IMR-90 (cell line): Measurements from ENCODE around the gene ASB3. TPM values are rescaled to one million over a fixed set of nuclear protein-coding genes. Genes with fewer than 3 reads are reported as not detected.
"Not testable (repeated sequence)": the region's sequence is repeated elsewhere in the genome, so short reads cannot be mapped to it uniquely, and the experiment has no call there.

Experiments used
- ATAC-seq: fragments of 200-7000 bp; cut with Tn5 transposase; 2 replicates; pipeline ENCODE4 v1.9.1; 2020; ENCODE audit warnings: low read depth, mild to moderate bottlenecking, moderate library complexity
- BruUV-seq: library from RNA; stranded (reverse); fragments of 400-500 nt; replicated peaks from 2 replicates; lab custom pipeline; 2021; lab: Mats Ljungman, UMichigan
- CTCF ChIA-PET: fragments of 300-600 bp; formaldehyde crosslinking; extraction: SDS; loops from one replicate; lab custom pipeline; 2021; ENCODE audit warnings: antibody characterized with exemption; lab: Yijun Ruan, JAX
- POLR2A ChIA-PET: fragments of 300-600 bp; sonication (Branson Sonifier 250); formaldehyde crosslinking; loops from one replicate; lab custom pipeline; 2022; ENCODE audit warnings: antibody characterized with exemption; ENCODE audit not compliant: unreplicated experiment; lab: Charles Lee
- DNase-seq: peaks from one replicate; pipeline ENCODE4 v3.0.0; 2013
- H2AFZ ChIP-seq: replicated peaks from 2 replicates; pipeline ENCODE3; 2013; ENCODE audit warnings: low read length, mild to moderate bottlenecking; ENCODE audit not compliant: poor library complexity
- H2AK5ac ChIP-seq: 2 replicates; pipeline ENCODE4 v1.6.1; 2013; ENCODE audit warnings: low read depth, low read length, inconsistent platforms
- H2AK9ac ChIP-seq: replicated peaks from 2 replicates; pipeline ENCODE3; 2013; ENCODE audit warnings: mild to moderate bottlenecking, low read depth, low read length, moderate library complexity; ENCODE audit not compliant: poor library complexity
- H2BK120ac ChIP-seq: 2 replicates; pipeline ENCODE4 v1.6.1; 2013; ENCODE audit warnings: low read depth, low read length, inconsistent platforms
- H2BK15ac ChIP-seq: 3 replicates; pipeline ENCODE4 v1.6.1; 2013; ENCODE audit warnings: low read depth, low read length, inconsistent platforms
- H2BK20ac ChIP-seq: 2 replicates; pipeline ENCODE4 v1.6.1; 2013; ENCODE audit warnings: low read depth, mild to moderate bottlenecking, inconsistent platforms, low read length, moderate library complexity
- H2BK5ac ChIP-seq: 2 replicates; pipeline ENCODE4 v1.6.1; 2013; ENCODE audit warnings: mild to moderate bottlenecking, low read depth, low read length, inconsistent platforms; ENCODE audit not compliant: poor library complexity, severe bottlenecking
- H3K14ac ChIP-seq: replicated peaks from 2 replicates; pipeline ENCODE4 v1.6.1; 2013; ENCODE audit warnings: low read depth, low read length, inconsistent platforms
- H3K18ac ChIP-seq: 2 replicates; pipeline ENCODE4 v1.6.1; 2013; ENCODE audit warnings: low read depth, low read length, control low read depth
- H3K23ac ChIP-seq: 2 replicates; pipeline ENCODE4 v1.6.1; 2013; ENCODE audit warnings: low read depth, low read length, inconsistent platforms
- H3K27ac ChIP-seq: 2 replicates; pipeline ENCODE4 v1.5.1; 2013; ENCODE audit warnings: mild to moderate bottlenecking, control low read depth, low read length; ENCODE audit not compliant: insufficient read depth
- H3K27me3 ChIP-seq: 2 replicates; pipeline ENCODE4 v1.6.1; 2013; ENCODE audit warnings: low read length; ENCODE audit not compliant: control insufficient read depth, insufficient read depth
- H3K36me3 ChIP-seq: 2 replicates; pipeline ENCODE4 v1.6.1; 2013; ENCODE audit warnings: low read length, mixed read lengths; ENCODE audit not compliant: control insufficient read depth, insufficient read depth
- H3K4ac ChIP-seq: 2 replicates; pipeline ENCODE4 v1.6.1; 2013; ENCODE audit warnings: low read depth, low read length, inconsistent platforms
- H3K4me1 ChIP-seq: 2 replicates; pipeline ENCODE4 v1.6.1; 2013; ENCODE audit warnings: low read length, mixed read lengths; ENCODE audit not compliant: control insufficient read depth, insufficient read depth
- H3K4me2 ChIP-seq: 2 replicates; pipeline ENCODE4 v1.6.1; 2013; ENCODE audit warnings: low read depth, mild to moderate bottlenecking, control low read depth, low read length, moderate library complexity
- H3K4me3 ChIP-seq: 2 replicates; pipeline ENCODE4 v1.5.1; 2013; ENCODE audit warnings: low read depth, mild to moderate bottlenecking, control low read depth, low read length, moderate library complexity; ENCODE audit not compliant: insufficient read depth
- H3K56ac ChIP-seq: 2 replicates; pipeline ENCODE4 v1.6.1; 2013; ENCODE audit warnings: low read length, inconsistent platforms; ENCODE audit not compliant: insufficient read depth; ENCODE audit errors: extremely low read depth
- H3K79me1 ChIP-seq, 2 experiments: 2 replicates each; pipeline ENCODE4 v1.6.1; 2013; ENCODE audit warnings: low read length in 2 of 2, inconsistent platforms in 1 of 2, low read depth in 1 of 2
- H3K9ac ChIP-seq: 2 replicates; pipeline ENCODE4 v1.6.1; 2013; ENCODE audit warnings: low read depth, low read length, control low read depth
- H3K9me1 ChIP-seq: 2 replicates; pipeline ENCODE4 v1.6.1; 2013; ENCODE audit warnings: low read length, inconsistent platforms; ENCODE audit not compliant: insufficient read depth
- H3K9me3 ChIP-seq: 2 replicates; pipeline ENCODE4 v1.6.1; 2013; ENCODE audit warnings: low read length; ENCODE audit not compliant: control insufficient read depth, insufficient read depth
- H4K20me1 ChIP-seq: 2 replicates; pipeline ENCODE4 v1.6.1; 2013; ENCODE audit warnings: low read length, inconsistent platforms; ENCODE audit not compliant: insufficient read depth
- H4K5ac ChIP-seq: 2 replicates; pipeline ENCODE4 v1.6.1; 2013; ENCODE audit warnings: mild to moderate bottlenecking, low read depth, low read length, control low read depth
- H4K8ac ChIP-seq, 2 experiments: 2 replicates each; pipeline ENCODE4 v1.6.1; 2013; ENCODE audit warnings: low read depth in 2 of 2, low read length in 2 of 2, control low read depth in 1 of 2, inconsistent platforms in 1 of 2
- H4K91ac ChIP-seq: 2 replicates; pipeline ENCODE4 v1.6.1; 2013; ENCODE audit warnings: low read depth, low read length, inconsistent platforms; ENCODE audit not compliant: insufficient read depth
- BHLHE40 ChIP-seq: fragments of 150-350 bp; IDR thresholded peaks from 2 replicates; pipeline ENCODE4 v1.6.1; 2016; ENCODE audit warnings: mild to moderate bottlenecking, low read depth, low read length
- MAZ ChIP-seq: IDR thresholded peaks from 2 replicates; pipeline ENCODE4 v1.6.1; 2012; ENCODE audit warnings: low read depth, mild to moderate bottlenecking, low read length, improper control_type of control experiment, moderate library complexity, borderline replicate concordance
- RCOR1 ChIP-seq: IDR thresholded peaks from 2 replicates; pipeline ENCODE4 v1.6.1; 2012; ENCODE audit warnings: mild to moderate bottlenecking, low read length, improper control_type of control experiment; ENCODE audit not compliant: insufficient replicate concordance
- RFX5 ChIP-seq: IDR thresholded peaks from 2 replicates; pipeline ENCODE4 v1.8.0; 2012; ENCODE audit warnings: low read depth, mild to moderate bottlenecking, low read length, moderate library complexity
- WGBS, 2 experiments: methylation state at CpG; one replicate each; pipeline versions ENCODE4 v1.1.5 to v1.1.7; 2013; ENCODE audit warnings: missing lambda C conversion rate in 2 of 2; ENCODE audit not compliant: insufficient read length in 1 of 2; ENCODE audit errors: extremely low coverage in 2 of 2; 5-methylcytosine and 5-hydroxymethylcytosine counted together
- dilution Hi-C: fragments of 300-500 bp; cut with HindIII; formaldehyde crosslinking; loops from one replicate; pipeline ENCODE4 v1.14.3; 2018; ENCODE audit warnings: low sequenced_read_pairs; ENCODE audit not compliant: unreplicated experiment
- in situ Hi-C: fragments of 300-500 bp; cut with MboI; formaldehyde crosslinking; loops from 3 replicates; pipeline ENCODE4 v1.14.3; 2019; ENCODE audit warnings: low sequenced_read_pairs, inconsistent platforms, mixed read lengths
- intact Hi-C: fragments of 100-400 bp; cut with micrococcal nuclease; formaldehyde crosslinking; loops from 2 replicates; pipeline ENCODE4 v1.10.0; 2022
- polyA plus RNA-seq, 3 experiments: library from polyadenylated mRNA; depleted of rRNA; stranded (reverse); fragments of >200 nt; gene quantifications; 2 replicates each; pipeline ENCODE4 v1.2.3, GENCODE V29; 2012; ENCODE audit warnings: low replicate concordance in 1 of 3
- total RNA-seq: library from RNA; depleted of rRNA; stranded (reverse); fragments of >200 nt; gene quantifications from 2 replicates; pipeline ENCODE4 v1.2.3, GENCODE V29; 2012
- TF ChIP-seq, protein P1 (sequence below): fragments of 150-350 bp; IDR thresholded peaks from 2 replicates; pipeline ENCODE4 v1.6.1; 2016; ENCODE audit warnings: low read depth, mild to moderate bottlenecking, low read length, moderate library complexity, borderline replicate concordance

The ASB3 gene
- total and polyA plus RNA-seq, 2 of the 4 experiments (the other 2 are of a cell fraction), result 19.2 to 36.2 TPM

DNA sequence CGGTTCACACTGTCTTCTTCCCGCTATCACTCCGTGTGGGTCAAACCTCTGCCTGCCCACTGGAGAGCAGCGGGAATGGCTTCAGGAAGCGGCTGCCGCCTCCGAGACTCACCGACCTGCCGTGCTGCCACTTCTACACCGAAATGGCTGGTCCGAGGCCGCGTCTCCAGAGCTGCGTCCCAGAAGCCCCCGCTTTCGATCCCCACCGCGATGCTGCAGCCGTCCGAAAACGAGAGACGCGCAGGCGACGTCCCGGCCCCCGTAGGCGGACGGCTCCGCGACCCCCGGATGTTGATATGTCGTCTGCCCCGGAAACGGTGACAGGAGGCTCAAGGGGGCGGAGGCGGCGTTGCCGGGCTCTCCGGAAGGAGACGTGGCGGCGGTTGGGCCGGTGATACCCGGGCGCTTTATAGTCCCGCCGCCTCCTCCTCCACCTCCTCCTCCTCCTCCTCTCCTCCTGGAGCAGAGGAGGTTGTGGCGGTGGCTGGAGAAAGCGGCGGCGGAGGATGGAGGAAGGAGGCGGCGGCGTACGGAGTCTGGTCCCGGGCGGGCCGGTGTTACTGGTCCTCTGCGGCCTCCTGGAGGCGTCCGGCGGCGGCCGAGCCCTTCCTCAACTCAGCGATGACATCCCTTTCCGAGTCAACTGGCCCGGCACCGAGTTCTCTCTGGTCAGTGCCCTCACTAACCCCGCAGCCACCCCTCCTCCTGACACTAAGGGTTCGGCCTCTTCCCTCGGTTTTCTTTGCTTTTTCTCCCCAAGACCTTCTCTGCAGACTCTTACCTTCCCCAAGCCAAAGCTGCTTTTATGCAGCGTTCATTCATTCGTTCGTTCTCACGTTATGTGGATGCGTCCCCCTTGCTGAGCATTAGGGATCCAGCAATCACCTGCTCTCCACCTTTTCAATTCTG is at the start of gene ASB3, which contains the start of gene ERLEC1 (continued):
- TF ChIP-seq, protein P1, sequence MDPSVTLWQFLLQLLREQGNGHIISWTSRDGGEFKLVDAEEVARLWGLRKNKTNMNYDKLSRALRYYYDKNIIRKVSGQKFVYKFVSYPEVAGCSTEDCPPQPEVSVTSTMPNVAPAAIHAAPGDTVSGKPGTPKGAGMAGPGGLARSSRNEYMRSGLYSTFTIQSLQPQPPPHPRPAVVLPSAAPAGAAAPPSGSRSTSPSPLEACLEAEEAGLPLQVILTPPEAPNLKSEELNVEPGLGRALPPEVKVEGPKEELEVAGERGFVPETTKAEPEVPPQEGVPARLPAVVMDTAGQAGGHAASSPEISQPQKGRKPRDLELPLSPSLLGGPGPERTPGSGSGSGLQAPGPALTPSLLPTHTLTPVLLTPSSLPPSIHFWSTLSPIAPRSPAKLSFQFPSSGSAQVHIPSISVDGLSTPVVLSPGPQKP, result no peak
- TF ChIP-seq MAZ (peak; percentile 87; the same call in 1 of the 2 replicates), RFX5 (no peak), BHLHE40 (no peak), RCOR1 (no peak)

GRCh38 chr2:53829980-53830290 is 43.2 kb upstream of the ASB3 start:
- H3K4ac ChIP-seq, H3K18ac ChIP-seq, POLR2A ChIA-PET, H3K56ac ChIP-seq, CTCF ChIA-PET, ATAC-seq, intact Hi-C loops, H3K27me3 ChIP-seq, H2AK5ac ChIP-seq, H3K14ac ChIP-seq, H3K4me2 ChIP-seq, DNase-seq, H3K27ac ChIP-seq, H2AK9ac ChIP-seq, H2BK5ac ChIP-seq, H4K8ac ChIP-seq, H4K20me1 ChIP-seq, H3K9me3 ChIP-seq, H3K9ac ChIP-seq, BruUV-seq, H3K9me1 ChIP-seq, dilution Hi-C loops, H3K23ac ChIP-seq, H4K5ac ChIP-seq, H3K79me1 ChIP-seq, H2BK120ac ChIP-seq, H3K4me3 ChIP-seq, H2AFZ ChIP-seq, H3K36me3 ChIP-seq, H2BK15ac ChIP-seq, H4K91ac ChIP-seq, H3K4me1 ChIP-seq, in situ Hi-C loops, H2BK20ac ChIP-seq: not testable (repeated sequence)
- no CpG with 5 or more reads among the region's 4 CpGs for WGBS, 2 experiments
